Omental fat pad (tissue), 4 donors: ENCODE data around the gene NDST4. TPM values are rescaled to one million over a fixed set of nuclear protein-coding genes. Genes with fewer than 3 reads are reported as not detected.

Experiments used
- ATAC-seq: fragments of 150-250 bp; one replicate; pipeline ENCODE4 v1.9.1; 2016; ENCODE audit warnings: mild to moderate bottlenecking, moderate library complexity; ENCODE audit not compliant: low FRiP score
- DNase-seq: peaks from one replicate; pipeline ENCODE4 v3.0.0-alpha.2; 2019; ENCODE audit warnings: low spot score
- total RNA-seq, 4 donors: library from RNA; depleted of rRNA; stranded (reverse); fragments of >200 nt; gene quantifications; one replicate each; pipeline ENCODE4 v1.1.0, GENCODE V29; 2016
- TF ChIP-seq, protein P1 (sequence below), 3 donors: fragments of 450-650 bp; IDR thresholded peaks; one replicate each; pipeline ENCODE4 v1.5.1; 2016 to 2017; ENCODE audit warnings: antibody characterized with exemption in 3 of 3, mild to moderate bottlenecking in 3 of 3, moderate library complexity in 2 of 3

NDST4 gene
- total RNA-seq, 4 donors from 2014 or later: not detected

DNA sequence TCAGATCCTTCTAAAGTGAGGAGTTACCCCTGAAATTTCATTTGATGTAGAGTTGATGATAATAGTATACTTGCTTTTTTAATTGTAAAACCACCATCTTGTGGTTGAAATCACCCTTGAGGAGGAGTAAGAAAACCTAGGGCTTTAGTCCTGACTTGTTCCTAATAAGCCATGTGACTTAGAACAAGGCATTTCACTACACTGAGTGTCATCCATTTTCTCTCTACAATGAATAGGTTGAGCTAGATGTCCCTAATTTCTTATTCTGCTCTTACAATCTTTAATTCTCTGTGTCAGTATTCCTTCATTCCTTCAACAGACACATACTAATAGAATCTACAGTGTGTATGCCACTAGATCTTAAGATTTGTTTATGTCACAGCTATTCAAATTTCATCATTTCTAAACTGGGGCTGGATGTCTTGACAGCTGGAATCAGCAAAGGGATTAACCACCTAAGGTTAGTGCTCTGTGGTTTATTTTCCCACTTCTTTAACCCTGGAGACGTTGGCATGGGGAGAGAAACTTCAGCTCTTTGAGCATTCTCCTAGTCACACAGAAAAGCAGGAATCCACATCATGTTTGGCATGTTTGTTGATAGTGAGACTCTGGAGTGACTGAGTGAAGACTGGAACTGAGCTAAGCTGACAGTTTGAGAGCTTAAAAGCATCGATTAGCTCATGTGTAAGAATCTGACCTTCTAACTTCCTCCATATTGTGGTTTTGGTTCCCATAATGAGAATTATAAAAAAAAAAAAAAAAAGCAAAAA, 246.3 kb downstream of the NDST4 start:
- TF ChIP-seq, protein P1, sequence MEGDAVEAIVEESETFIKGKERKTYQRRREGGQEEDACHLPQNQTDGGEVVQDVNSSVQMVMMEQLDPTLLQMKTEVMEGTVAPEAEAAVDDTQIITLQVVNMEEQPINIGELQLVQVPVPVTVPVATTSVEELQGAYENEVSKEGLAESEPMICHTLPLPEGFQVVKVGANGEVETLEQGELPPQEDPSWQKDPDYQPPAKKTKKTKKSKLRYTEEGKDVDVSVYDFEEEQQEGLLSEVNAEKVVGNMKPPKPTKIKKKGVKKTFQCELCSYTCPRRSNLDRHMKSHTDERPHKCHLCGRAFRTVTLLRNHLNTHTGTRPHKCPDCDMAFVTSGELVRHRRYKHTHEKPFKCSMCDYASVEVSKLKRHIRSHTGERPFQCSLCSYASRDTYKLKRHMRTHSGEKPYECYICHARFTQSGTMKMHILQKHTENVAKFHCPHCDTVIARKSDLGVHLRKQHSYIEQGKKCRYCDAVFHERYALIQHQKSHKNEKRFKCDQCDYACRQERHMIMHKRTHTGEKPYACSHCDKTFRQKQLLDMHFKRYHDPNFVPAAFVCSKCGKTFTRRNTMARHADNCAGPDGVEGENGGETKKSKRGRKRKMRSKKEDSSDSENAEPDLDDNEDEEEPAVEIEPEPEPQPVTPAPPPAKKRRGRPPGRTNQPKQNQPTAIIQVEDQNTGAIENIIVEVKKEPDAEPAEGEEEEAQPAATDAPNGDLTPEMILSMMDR (IDR thresholded peaks at IDR 0.05): no peak
- no peak for ATAC-seq
- DNase-seq: no peak

DNA sequence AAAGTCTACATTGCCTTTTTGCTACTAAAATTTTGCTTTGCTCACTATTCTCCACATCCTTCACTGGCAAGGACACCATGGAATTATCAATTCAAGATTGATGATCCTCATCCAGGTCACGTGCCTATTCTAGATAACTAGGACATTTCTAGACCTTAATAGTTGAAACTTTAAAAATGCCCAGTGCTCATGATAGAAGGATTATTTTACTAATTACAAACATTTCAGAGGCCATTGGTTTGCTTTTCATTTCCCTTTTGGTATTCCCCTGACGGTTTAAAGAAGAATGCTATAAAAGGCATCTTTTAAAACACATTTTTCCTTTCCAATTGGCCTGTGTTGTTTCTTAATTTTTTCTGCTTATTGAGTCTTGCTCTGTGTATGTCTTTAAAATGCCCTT, 249.4 kb downstream of the NDST4 start:
- TF ChIP-seq, protein P1 (IDR thresholded peaks at IDR 0.05): no peak
- DNase-seq (no peak), ATAC-seq (no peak)

DNA sequence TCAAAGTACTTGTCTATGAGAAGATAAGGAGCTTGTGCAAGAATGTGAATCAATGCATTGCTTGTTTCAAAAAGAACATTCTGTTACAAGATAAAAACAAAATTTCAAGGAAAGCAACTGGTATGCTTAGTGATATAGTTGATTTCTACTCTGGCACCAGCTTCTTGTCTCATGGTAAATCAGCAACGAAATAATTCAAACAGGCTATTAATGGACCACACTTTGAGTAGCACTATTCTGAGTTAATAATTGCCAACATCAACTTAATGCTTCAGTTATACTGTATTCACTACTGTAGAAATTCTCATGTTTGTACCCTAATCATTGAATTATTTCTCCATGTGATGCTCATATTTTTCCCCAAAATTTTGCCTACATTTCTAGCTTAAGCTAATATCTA, 252.6 kb downstream of the NDST4 start:
- TF ChIP-seq, protein P1 (IDR thresholded peaks at IDR 0.05): no peak
- no peak for ATAC-seq

DNA sequence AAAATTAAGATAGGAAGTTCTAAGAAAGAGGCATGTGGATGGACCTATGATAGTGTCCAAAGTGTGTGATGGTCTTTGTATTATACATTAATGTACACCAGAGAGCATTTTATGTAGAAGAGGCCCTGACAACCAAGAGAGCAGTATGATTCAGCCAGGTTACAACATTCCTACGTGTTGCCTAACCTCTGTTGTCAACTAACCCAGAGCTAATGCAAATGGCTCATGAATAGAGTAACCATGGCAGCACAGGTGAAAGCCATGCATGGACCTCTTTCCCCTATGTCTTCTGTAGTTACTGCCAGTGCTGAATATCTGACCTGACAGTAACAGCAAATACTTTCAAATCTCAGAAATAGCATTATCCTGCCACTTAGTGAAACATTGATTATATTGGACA, 255.6 kb downstream of the NDST4 start:
- no peak for ATAC-seq
- DNase-seq: no peak
- TF ChIP-seq, protein P1 (IDR thresholded peaks at IDR 0.05): no peak

More for the DNA sequence above, 252.6 kb downstream of the NDST4 start:
- DNase-seq: no peak

DNA sequence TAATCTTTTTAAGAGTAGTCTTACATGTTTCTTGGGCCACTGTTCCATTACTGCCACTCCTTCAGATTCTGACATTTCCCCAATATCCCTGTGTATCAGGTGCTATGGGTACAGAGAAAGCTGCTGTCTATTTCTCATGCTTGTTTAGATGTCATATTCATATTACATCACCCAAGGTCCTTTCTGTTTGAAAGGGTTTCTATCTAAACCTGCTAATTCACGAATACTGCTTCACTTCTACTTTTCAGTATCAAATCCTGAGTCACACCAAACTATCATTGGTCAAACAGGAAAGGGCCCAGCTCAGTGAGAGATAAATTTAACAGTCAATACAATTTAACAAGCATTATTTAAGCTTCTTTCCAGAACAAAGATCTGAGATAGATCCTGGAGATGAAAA, 273.4 kb downstream of the NDST4 start:
- no peak for ATAC-seq
- no peak for DNase-seq
- TF ChIP-seq, protein P1 (IDR thresholded peaks at IDR 0.05): no peak

DNA sequence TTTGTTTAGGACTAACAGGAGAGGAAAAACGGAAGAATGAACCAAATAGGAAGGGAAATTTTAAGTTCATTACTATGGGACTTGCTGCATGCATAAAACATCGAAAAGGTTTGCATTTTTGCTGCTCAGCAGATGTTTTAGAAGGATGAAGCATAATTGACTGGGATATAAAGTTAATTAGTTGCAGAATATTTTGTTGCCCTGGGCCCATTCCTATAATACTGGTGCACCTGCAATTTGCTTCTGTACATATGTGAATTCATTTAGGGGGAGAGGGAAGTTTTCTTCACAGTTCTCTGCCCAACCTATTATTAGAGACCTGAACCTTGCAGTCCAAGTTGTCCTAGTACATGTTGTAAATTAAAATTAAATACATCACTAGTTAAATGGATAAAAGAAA, 282.8 kb downstream of the NDST4 start:
- ATAC-seq (no peak), DNase-seq (no peak)
- TF ChIP-seq, protein P1 (IDR thresholded peaks at IDR 0.05): no peak

DNA sequence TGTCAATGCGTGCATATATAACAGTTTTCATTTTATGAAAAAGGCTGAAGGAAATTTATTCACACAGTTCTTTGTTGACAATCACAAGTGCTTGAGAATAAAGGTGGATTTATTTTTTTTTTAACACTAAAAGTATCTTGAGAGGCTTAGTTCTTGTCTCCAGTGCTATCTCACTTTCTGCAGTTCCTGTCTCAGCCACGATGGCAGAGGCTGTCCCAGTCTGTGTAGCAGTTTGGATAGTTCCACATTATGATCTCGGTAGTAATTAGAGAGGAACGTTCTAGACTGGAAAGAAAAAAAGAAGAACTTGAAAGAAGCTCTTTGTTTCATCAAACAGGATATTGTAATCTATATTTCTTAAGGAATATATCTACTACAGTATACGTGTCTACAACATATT, 285.8 kb downstream of the NDST4 start:
- no peak for ATAC-seq
- TF ChIP-seq, protein P1 (IDR thresholded peaks at IDR 0.05): no peak

More for the DNA sequence above, 285.8 kb downstream of the NDST4 start:
- no peak for DNase-seq
